Spleen (tissue), 7 donors: ENCODE results near the gene CYP26C1.

Experiments
- CTCF ChIP-seq, 11 experiments: fragments of 200-600 bp in 7 of 11; fragments of 450-650 bp in 4 of 11; sonication (generic) in 4 of 11; IDR thresholded peaks in 8 of 11; conservative IDR thresholded peaks in 3 of 11; 1 replicate in 7 of 11; 2 replicates in 4 of 11; pipeline versions ENCODE4 v1.4.0 to v1.8.0; 2016 to 2021; ENCODE audit warnings: antibody characterized with exemption in 11 of 11, inconsistent platforms in 4 of 11, mild to moderate bottlenecking in 1 of 11
- POLR2A ChIP-seq, 3 donors: fragments of 450-650 bp; IDR thresholded peaks; one replicate each; pipeline ENCODE4 v1.5.1; 2017; ENCODE audit warnings: antibody characterized with exemption in 3 of 3, mild to moderate bottlenecking in 1 of 3
- donor health status: DM: no; HTN: no; CAD: no; lungs with moderate emphysema.
- donor health status: DM: no; HTN: no; CAD: no.
- donor health status: DM: no; HTN: no; CAD: no.

GRCh38 chr10:93062514-93063143, 2.0 kb downstream of the CYP26C1 start:
- peak in 9 of 11 experiments; percentile 19 to 72 (median 46) for TF ChIP-seq CTCF (IDR thresholded peaks at IDR 0.05 in 8 of 11, conservative IDR thresholded peaks at IDR 0.05 in 3 of 11)
- no peak for TF ChIP-seq POLR2A (IDR thresholded peaks at IDR 0.05)
